Ovary (tissue), 9 donors: Measurements from ENCODE around the gene MPHOSPH9. TPM values are rescaled to one million over a fixed set of nuclear protein-coding genes. Genes with fewer than 3 reads are reported as not detected.

Source experiments
- DNase-seq, 5 donors: peaks; one replicate each; pipeline ENCODE4 v3.0.0-alpha.2; 2019 to 2020
- H3K27ac ChIP-seq, 2 donors: fragments of 200-600 bp; one replicate each; pipeline versions ENCODE4 v1.5.1 to v1.8.0; 2019 to 2022
- H3K27me3 ChIP-seq: fragments of 200-600 bp; one replicate; pipeline ENCODE4 v1.8.0; 2022
- H3K36me3 ChIP-seq: fragments of 200-600 bp; sonication (generic); one replicate; pipeline ENCODE4 v1.5.1; 2019
- H3K4me1 ChIP-seq: one replicate; pipeline ENCODE4 v1.8.1; 2013; ENCODE audit warnings: mild to moderate bottlenecking, moderate library complexity; ENCODE audit not compliant: insufficient read depth
- H3K4me3 ChIP-seq: fragments of 200-600 bp; sonication (generic); one replicate; pipeline ENCODE4 v1.5.1; 2017
- H3K9me3 ChIP-seq, 2 donors: fragments of 200-600 bp in 1 of 2; sonication (generic) in 1 of 2; one replicate each; pipeline versions ENCODE4 v1.5.1 to v1.8.1; 2013 to 2019; ENCODE audit warnings: mild to moderate bottlenecking in 1 of 2, moderate library complexity in 1 of 2
- EP300 ChIP-seq: sonication (generic); formaldehyde crosslinking; IDR thresholded peaks from one replicate; pipeline ENCODE4 v1.6.1; 2017; ENCODE audit warnings: antibody characterized with exemption
- POLR2A ChIP-seq: fragments of 450-650 bp; IDR thresholded peaks from one replicate; pipeline ENCODE4 v1.6.1; 2017; ENCODE audit warnings: antibody characterized with exemption, mild to moderate bottlenecking, moderate library complexity
- WGBS, 3 donors: extraction: QIAGEN DNeasy Blood & Tissue Kit in 1 of 3; methylation state at CpG; one replicate each; pipeline versions ENCODE4 v1.1.5 to v1.1.7; 2013 to 2017; 5-methylcytosine and 5-hydroxymethylcytosine counted together
- intact Hi-C, 4 donors: fragments of 100-400 bp; cut with DNase I; formaldehyde crosslinking; loops; one replicate each; pipeline versions ENCODE4 v1.11.0 to v1.15.1; 2022 to 2023
- polyA plus RNA-seq, 2 donors: library from polyadenylated mRNA; stranded (reverse); fragments of 200-250 nt in 1 of 2; fragments of 350-450 nt in 1 of 2; fragmentation: Illumina TruSeq in 1 of 2; extraction: RNeasy Lipid Tissue Mini Kit (QIAGEN cat#74804) in 1 of 2; gene quantifications; one replicate each; pipeline ENCODE4 v1.2.3, GENCODE V29; 2013 to 2014
- total RNA-seq, 7 donors: library from RNA; depleted of rRNA in 2 of 7; stranded (reverse); fragments of >200 nt in 2 of 7; fragmentation: NEBNext Ultra II Directional in 3 of 7; extraction: Animal tissue kit (Norgen Biotek cat#: 25700) in 3 of 7; gene quantifications; one replicate each; pipeline versions ENCODE4 v1.1.0 to v1.2.4, GENCODE V29; 2016 to 2023
- TF ChIP-seq, protein P1 (sequence below), 3 donors: fragments of 450-650 bp in 2 of 3; fragments of 200-600 bp in 1 of 3; IDR thresholded peaks; one replicate each; pipeline versions ENCODE4 v1.5.1 to v1.8.0; 2016 to 2022; ENCODE audit warnings: antibody characterized with exemption in 3 of 3, mild to moderate bottlenecking in 1 of 3
- donor health status: DM: no; HTN: no; CAD: no; lungs with moderate emphysema.
- donor health status: DM: no; HTN: no; CAD: no.
- donor health status: Bipolar disorder and iron deficiency.
- donor health status: DM: yes; HTN: yes; CAD: no.
- donor health status: DM: no; HTN: no; CAD: no.
- donor health status: DM: yes; HTN: yes; CAD: no.

The MPHOSPH9 gene
- total and polyA plus RNA-seq, 9 donors: 4.2 to 28.4 (median 19.4) TPM

DNA sequence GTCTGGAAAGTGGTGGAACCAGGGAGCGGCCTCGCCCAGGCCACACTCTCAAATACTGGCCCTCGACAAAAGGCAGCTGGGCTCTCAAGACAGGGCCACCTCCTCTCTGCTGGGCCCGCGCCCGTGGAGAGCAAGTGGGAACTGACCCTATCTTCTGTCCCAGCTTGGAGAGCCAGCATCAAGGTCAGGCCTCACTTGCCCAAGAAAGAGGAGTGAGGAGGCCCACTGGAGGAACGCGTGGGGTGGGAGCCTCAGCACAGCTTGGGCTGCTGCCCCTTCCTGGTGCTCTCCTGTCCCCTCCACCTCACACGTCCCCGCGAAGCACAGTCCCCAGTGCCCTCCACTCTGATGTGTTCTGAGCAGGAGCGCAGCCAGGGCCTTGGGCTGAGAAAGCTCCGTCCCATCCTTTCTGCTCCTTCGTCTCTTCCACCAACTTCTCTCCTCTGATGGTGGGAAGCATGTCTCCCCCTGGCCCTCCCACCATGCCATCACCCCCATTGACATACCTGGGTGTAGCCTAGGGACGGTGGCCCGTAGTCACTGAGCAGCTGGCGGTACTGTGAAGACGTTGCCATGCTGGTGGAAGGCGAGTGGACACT is 33.8 kb upstream of the MPHOSPH9 start:
- 79 to 83% (median 83%) methylated on average over 19 of the region's 19 CpGs for WGBS, 3 donors
- H3K36me3 ChIP-seq: no peaks in the 10 kb centered on the region
- intact Hi-C loops: loop anchor here in 1 of 4 donors (10.0 kb wide), 2 partner anchors 88 to 338 kb away; partner anchors contain the start of gene DDX55
- peaks cover 9% of the 10 kb centered on the region for H3K4me1 ChIP-seq
- no peak for TF ChIP-seq EP300
- TF ChIP-seq, protein P1, sequence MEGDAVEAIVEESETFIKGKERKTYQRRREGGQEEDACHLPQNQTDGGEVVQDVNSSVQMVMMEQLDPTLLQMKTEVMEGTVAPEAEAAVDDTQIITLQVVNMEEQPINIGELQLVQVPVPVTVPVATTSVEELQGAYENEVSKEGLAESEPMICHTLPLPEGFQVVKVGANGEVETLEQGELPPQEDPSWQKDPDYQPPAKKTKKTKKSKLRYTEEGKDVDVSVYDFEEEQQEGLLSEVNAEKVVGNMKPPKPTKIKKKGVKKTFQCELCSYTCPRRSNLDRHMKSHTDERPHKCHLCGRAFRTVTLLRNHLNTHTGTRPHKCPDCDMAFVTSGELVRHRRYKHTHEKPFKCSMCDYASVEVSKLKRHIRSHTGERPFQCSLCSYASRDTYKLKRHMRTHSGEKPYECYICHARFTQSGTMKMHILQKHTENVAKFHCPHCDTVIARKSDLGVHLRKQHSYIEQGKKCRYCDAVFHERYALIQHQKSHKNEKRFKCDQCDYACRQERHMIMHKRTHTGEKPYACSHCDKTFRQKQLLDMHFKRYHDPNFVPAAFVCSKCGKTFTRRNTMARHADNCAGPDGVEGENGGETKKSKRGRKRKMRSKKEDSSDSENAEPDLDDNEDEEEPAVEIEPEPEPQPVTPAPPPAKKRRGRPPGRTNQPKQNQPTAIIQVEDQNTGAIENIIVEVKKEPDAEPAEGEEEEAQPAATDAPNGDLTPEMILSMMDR (IDR thresholded peaks at IDR 0.05): no peak
- TF ChIP-seq POLR2A: no peak
- H3K4me3 ChIP-seq: no peak overlapping the region
- DNase-seq: peak in 2 of 5 donors; percentile 20 to 31
- no peaks in the 10 kb centered on the region for H3K9me3 ChIP-seq
- no peaks in the 10 kb centered on the region for H3K27me3 ChIP-seq
- H3K27ac ChIP-seq: no peak overlapping the region

DNA sequence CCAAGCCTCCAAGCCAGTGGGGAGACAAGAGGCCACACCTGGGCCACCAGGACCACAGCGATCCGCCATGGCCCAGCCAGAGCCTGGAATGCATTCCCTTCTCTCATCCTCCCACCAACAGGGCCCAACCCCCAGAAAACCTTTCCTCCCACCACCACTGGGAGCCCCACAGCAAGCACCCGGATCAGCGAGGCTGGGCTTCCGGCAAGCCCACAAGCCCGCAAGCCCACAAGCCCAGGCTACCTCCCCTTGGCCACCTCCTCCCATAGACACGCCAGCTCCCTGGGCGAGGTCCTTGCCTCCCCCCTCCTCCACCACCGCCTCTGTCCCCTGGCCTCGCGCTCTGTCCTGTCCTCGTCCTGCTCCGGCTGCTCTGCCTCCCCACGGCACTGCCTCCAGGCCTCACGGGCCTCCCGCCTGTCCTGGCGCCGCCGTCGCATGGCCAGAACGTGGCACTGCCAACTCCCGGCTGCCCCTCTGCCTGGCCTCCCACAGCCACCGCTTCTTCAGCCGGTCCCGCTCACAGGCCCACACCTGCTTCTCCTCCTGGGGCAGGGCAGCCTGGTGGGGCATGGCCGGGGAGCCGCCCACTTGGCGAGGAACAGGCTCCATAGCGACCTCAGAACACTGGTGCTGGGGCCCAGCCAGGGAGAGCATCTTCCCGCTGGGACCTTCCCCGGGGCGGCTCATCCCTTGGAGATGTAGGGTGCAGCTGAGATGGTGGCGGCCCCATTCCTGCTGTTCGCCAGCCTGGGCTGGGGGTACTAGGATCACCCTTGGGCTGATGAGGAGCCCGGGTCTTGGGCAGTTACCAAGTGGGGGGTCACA is 33.1 kb upstream of the MPHOSPH9 start:
- Histone ChIP-seq H3K9me3 (no peaks in the 10 kb centered on the region), H3K27me3 (no peaks in the 10 kb centered on the region), H3K27ac (no peak overlapping the region), H3K4me3 (no peak overlapping the region), H3K36me3 (no peaks in the 10 kb centered on the region), H3K4me1 (peaks cover 9% of the 10 kb centered on the region)
- TF ChIP-seq, protein P1 (IDR thresholded peaks at IDR 0.05): no peak
- no peak for TF ChIP-seq POLR2A
- intact Hi-C loops: loop anchor here in 1 of 4 donors (10.0 kb wide), 2 partner anchors 89 to 339 kb away; partner anchors contain the start of gene DDX55
- peak in 3 of 5 donors; percentile 24 to 38 (median 28) for DNase-seq
- 78 to 83% (median 80%) methylated on average over 35 of the region's 35 CpGs for WGBS, 3 donors

DNA sequence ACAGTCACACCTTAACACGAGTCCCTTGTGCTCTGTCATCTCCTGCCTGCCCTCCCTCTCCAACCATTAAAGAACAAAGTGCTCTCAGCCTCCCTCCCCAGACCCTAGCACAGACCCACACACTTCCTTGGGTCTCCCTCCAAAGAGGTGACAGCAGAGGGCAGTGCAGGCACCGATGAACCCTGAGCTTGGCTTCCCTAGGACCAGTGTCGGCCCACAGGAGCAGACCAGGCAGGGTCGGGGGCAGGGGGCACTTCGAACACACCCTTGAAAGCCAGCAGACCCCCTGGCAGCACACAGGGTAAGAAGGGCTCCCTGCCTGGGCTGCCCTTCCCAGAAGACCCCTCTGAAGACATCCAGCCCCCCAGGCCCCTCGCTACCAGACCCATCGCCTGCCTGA is 31.7 kb upstream of the MPHOSPH9 start:
- no peaks in the 10 kb centered on the region for H3K36me3 ChIP-seq
- no peaks in the 10 kb centered on the region for H3K27me3 ChIP-seq
- 56 to 59% (median 58%) methylated on average over 7 of the region's 7 CpGs for WGBS, 3 donors
- H3K27ac ChIP-seq: no peak overlapping the region
- no peaks in the 10 kb centered on the region for H3K9me3 ChIP-seq
- no peak overlapping the region for H3K4me3 ChIP-seq
- peaks cover 6% of the 10 kb centered on the region for H3K4me1 ChIP-seq
- TF ChIP-seq POLR2A (no peak), EP300 (no peak)
- TF ChIP-seq, protein P1 (IDR thresholded peaks at IDR 0.05): no peak
- peak in 2 of 5 donors; percentile 22 to 34 for DNase-seq
- intact Hi-C loops: loop anchor here in 1 of 4 donors (10.0 kb wide), 2 partner anchors 90 to 340 kb away; partner anchors contain the start of gene DDX55

DNA sequence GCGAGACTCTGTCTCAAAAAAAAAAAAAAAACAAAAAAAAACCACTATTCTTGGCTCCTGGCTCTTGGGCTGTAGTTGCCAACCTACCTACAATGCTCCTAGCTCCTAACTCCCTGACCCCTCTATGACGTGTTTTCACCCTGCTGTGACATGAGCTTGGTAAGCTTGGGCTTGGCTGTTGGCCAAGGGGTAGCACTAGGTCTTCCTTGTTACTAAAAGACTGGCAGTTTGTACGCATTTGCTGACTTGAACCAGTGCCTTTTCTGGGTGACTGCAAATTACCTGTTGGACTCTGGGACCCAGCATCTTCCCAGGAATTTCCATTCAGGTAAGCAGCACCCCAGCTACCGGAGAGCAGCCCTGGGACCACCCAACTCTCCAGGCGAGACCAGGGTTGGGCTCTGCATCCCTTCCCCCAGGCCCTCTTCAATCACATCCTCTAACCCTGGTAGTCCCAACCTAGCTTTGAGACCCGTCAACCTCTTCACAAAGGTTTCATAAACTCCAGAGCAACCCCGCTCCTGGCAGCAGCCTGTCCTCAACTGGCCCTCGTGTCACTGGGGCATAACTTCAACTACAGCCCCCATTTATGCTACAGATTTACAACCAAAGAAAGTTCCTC is 30.4 kb upstream of the MPHOSPH9 start:
- Histone ChIP-seq H3K4me1 (peaks cover 1% of the 10 kb centered on the region), H3K36me3 (no peaks in the 10 kb centered on the region), H3K9me3 (no peaks in the 10 kb centered on the region), H3K27ac (no peak overlapping the region), H3K27me3 (no peaks in the 10 kb centered on the region), H3K4me3 (no peak overlapping the region)
- TF ChIP-seq, protein P1 (IDR thresholded peaks at IDR 0.05): no peak
- TF ChIP-seq POLR2A (no peak), EP300 (no peak)
- peak in 1 of 5 donors; percentile 31 for DNase-seq
- intact Hi-C loops: loop anchor here in 1 of 4 donors (10.0 kb wide), 2 partner anchors 91 to 341 kb away; partner anchors contain the start of gene DDX55
- WGBS, 3 donors: 88 to 95% (median 89%) methylated on average over 8 of the region's 8 CpGs
